Neuronal stem cell (in vitro differentiated cells): ENCODE measurements around the gene SPOCK2.
A peak's percentile ranks its signal among the peaks of the same experiment; 100 is the strongest.

Source experiments
- DNase-seq: peaks from one replicate; pipeline ENCODE4 v3.0.0-alpha.2; 2013; ENCODE audit warnings: low spot score
- H2AFZ ChIP-seq: one replicate; pipeline ENCODE4 v1.6.1; 2013; ENCODE audit warnings: mild to moderate bottlenecking, low read length, inconsistent platforms
- H2AK5ac ChIP-seq: 2 replicates; pipeline ENCODE4 v1.6.1; 2013; ENCODE audit warnings: low read depth, mild to moderate bottlenecking, inconsistent platforms, low read length, moderate library complexity, mixed read lengths
- H2BK120ac ChIP-seq: 2 replicates; pipeline ENCODE4 v1.6.1; 2013; ENCODE audit warnings: low read depth, mild to moderate bottlenecking, inconsistent platforms, low read length, moderate library complexity, mixed read lengths
- H2BK12ac ChIP-seq: one replicate; pipeline ENCODE4 v1.6.1; 2013; ENCODE audit warnings: low read length, inconsistent platforms
- H2BK15ac ChIP-seq: 2 replicates; pipeline ENCODE4 v1.6.1; 2013; ENCODE audit warnings: mild to moderate bottlenecking, low read length, inconsistent platforms, mixed read lengths
- H2BK5ac ChIP-seq: one replicate; pipeline ENCODE4 v1.6.1; 2013; ENCODE audit warnings: inconsistent platforms, mild to moderate bottlenecking, low read length, moderate library complexity
- H3K14ac ChIP-seq: one replicate; pipeline ENCODE4 v1.6.1; 2013; ENCODE audit warnings: low read length, inconsistent platforms
- H3K18ac ChIP-seq: 2 replicates; pipeline ENCODE4 v1.6.1; 2013; ENCODE audit warnings: low read length, inconsistent platforms
- H3K23ac ChIP-seq: 2 replicates; pipeline ENCODE4 v1.6.1; 2013; ENCODE audit warnings: low read depth, mild to moderate bottlenecking, mixed read lengths, low read length, inconsistent platforms; ENCODE audit not compliant: poor library complexity
- H3K27ac ChIP-seq: replicated peaks from 3 replicates; pipeline ENCODE4 v1.5.1; 2013; ENCODE audit warnings: low read length, inconsistent platforms
- H3K27me3 ChIP-seq, 3 experiments: 2 replicates each; pipeline ENCODE4 v1.6.1; 2013; ENCODE audit warnings: low read length in 3 of 3, mild to moderate bottlenecking in 2 of 3, inconsistent platforms in 1 of 3, low read depth in 1 of 3, mixed read lengths in 1 of 3, moderate library complexity in 1 of 3; ENCODE audit not compliant: control insufficient read depth in 3 of 3, insufficient read depth in 3 of 3
- H3K36me3 ChIP-seq, 2 donors: replicated peaks in 1 of 2; 2 replicates each; pipeline ENCODE4 v1.6.1; 2013; ENCODE audit warnings: low read length in 2 of 2; ENCODE audit not compliant: control insufficient read depth in 2 of 2, insufficient read depth in 2 of 2
- H3K4ac ChIP-seq: 2 replicates; pipeline ENCODE4 v1.6.1; 2013; ENCODE audit warnings: inconsistent platforms, mild to moderate bottlenecking, low read length, moderate library complexity
- H3K4me1 ChIP-seq, 2 donors: 1 replicate in 1 of 2; 2 replicates in 1 of 2; pipeline ENCODE4 v1.6.1; 2013; ENCODE audit warnings: low read length in 2 of 2, low read depth in 1 of 2; ENCODE audit not compliant: control insufficient read depth in 2 of 2, insufficient read depth in 1 of 2
- H3K4me2 ChIP-seq: one replicate; pipeline ENCODE4 v1.6.1; 2013; ENCODE audit warnings: mild to moderate bottlenecking, low read length, inconsistent platforms; ENCODE audit not compliant: insufficient read depth, poor library complexity, severe bottlenecking
- H3K4me3 ChIP-seq, 2 donors: 2 replicates each; pipeline ENCODE4 v1.5.1; 2013; ENCODE audit warnings: low read length in 2 of 2, mild to moderate bottlenecking in 2 of 2, inconsistent platforms in 1 of 2, moderate library complexity in 1 of 2
- H3K79me1 ChIP-seq: one replicate; pipeline ENCODE4 v1.6.1; 2013; ENCODE audit warnings: low read depth, mild to moderate bottlenecking, inconsistent platforms, low read length, moderate library complexity
- H3K9ac ChIP-seq: one replicate; pipeline ENCODE4 v1.6.1; 2013; ENCODE audit warnings: mild to moderate bottlenecking, low read depth, low read length, inconsistent platforms; ENCODE audit not compliant: poor library complexity
- H3K9me3 ChIP-seq, 2 donors: replicated peaks in 1 of 2; 2 replicates each; pipeline versions ENCODE3 to v1.6.1; 2013; ENCODE audit warnings: low read length in 2 of 2, mild to moderate bottlenecking in 2 of 2, inconsistent platforms in 1 of 2, low read depth in 1 of 2, mixed read lengths in 1 of 2, moderate library complexity in 1 of 2; ENCODE audit not compliant: control insufficient read depth in 2 of 2, insufficient read depth in 1 of 2
- H4K8ac ChIP-seq: one replicate; pipeline ENCODE4 v1.6.1; 2013; ENCODE audit warnings: low read depth, mild to moderate bottlenecking, inconsistent platforms, low read length, moderate library complexity
- H4K91ac ChIP-seq: one replicate; pipeline ENCODE4 v1.6.1; 2013; ENCODE audit warnings: low read length, low read depth, mild to moderate bottlenecking, inconsistent platforms; ENCODE audit not compliant: poor library complexity
- WGBS, 2 donors: extraction: QIAGEN DNeasy Blood & Tissue Kit; methylation state at CpG; one replicate each; pipeline ENCODE4 v1.1.7; 2013; ENCODE audit warnings: missing lambda C conversion rate in 2 of 2, mixed read lengths in 1 of 2; ENCODE audit not compliant: insufficient read length in 2 of 2, insufficient replicate concordance in 1 of 2; ENCODE audit errors: extremely low coverage in 2 of 2; 5-methylcytosine and 5-hydroxymethylcytosine counted together

SPOCK2 gene

DNA sequence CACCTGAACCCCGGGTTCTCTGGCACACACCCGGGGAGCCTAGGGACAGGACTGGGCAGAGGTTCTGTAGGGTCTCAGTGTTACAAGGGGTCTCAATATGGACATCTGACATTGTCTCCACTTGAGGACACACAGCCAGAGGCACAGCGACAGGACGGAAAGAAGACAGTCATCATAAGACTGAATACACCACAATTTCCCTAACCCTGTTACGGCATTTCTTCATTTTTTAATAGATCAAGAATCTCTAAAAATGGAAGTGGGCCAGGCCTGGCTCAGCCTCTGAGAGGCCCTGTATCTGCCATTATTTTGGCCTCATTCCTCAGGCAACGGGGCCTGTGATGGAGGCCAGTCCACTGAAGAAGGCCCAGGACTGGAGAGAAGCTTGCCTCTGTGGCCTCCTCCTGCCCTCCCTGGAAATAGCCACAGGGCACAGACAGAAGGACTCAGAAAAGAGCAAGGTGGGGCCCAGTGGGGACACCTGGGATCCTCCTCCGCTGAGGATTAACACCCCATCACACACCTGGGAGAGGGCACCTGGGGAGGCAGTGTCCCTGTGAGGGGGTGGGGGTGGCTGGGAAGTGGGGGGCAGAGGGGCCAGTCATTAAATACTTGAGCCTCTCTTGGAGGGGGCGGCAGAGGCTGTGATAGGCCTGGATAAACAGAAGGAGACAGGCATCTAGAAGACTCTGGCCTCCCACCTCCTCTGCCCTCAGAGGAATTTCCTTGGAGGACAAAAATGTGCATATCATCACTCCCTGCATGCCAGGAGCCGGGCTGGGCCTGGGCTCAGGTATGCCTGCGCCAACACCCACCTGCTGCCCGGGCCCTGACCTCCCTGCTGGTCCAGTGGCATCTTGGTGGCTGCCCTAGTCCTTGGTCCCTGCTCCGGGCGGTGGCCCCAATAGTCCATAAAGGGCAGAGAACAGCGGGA lies 8.0 kb downstream of the SPOCK2 start:
- H3K27me3 ChIP-seq, result peaks cover 0 to 17% (median 0%) of the 10 kb centered on the region in 3 experiments
- no peaks in the 10 kb centered on the region for H3K36me3 ChIP-seq
- H2BK120ac ChIP-seq, result peak overlapping the region; percentile 2
- H3K9ac ChIP-seq, result no peak overlapping the region
- H2AK5ac ChIP-seq, result no peak overlapping the region
- H3K4me3 ChIP-seq, result no peak overlapping the region
- no peak overlapping the region for H3K23ac ChIP-seq
- no peaks in the 10 kb centered on the region for H3K9me3 ChIP-seq
- H3K79me1 ChIP-seq, result no peaks in the 10 kb centered on the region
- H3K27ac ChIP-seq, result no peak overlapping the region
- peak overlapping the region; percentile 65 for H3K18ac ChIP-seq
- WGBS, 2 donors, result no CpG with 5 or more reads among the region's 14 CpGs
- peaks cover 8 to 14% of the 10 kb centered on the region in 2 donors for H3K4me1 ChIP-seq
- no peak for DNase-seq
- no peak overlapping the region for H2BK5ac ChIP-seq
- H2AFZ ChIP-seq, result peak overlapping the region; percentile 48
- no peak overlapping the region for H3K4me2 ChIP-seq
- no peak overlapping the region for H4K91ac ChIP-seq
- no peak overlapping the region for H3K4ac ChIP-seq
- H3K14ac ChIP-seq, result no peak overlapping the region
- no peak overlapping the region for H2BK15ac ChIP-seq
- no peak overlapping the region for H4K8ac ChIP-seq
- no peak overlapping the region for H2BK12ac ChIP-seq

DNA sequence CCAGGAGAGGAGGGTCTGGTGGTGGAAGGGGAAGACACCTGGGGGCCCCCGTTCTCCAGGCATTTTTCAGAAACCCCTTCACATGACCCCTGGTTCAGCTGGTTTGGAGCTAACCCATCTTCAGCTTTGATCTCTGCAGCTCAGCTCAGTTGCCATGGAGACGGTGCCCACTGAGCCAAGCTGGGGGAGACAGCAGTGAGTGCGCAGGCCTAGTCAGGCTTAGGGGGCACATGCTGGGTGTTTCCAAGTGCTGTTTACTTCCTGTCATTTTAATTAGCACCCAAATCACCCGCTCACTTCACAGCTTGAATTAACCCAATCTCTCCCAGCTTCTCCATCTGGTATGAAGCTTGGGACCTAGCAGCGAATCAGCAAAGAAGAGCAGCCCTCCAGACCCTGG lies 9.0 kb downstream of the SPOCK2 start:
- Histone ChIP-seq H2BK120ac (no peak overlapping the region), H2BK15ac (no peak overlapping the region), H3K4ac (no peak overlapping the region), H2AFZ (peak overlapping the region; percentile 48), H3K18ac (peak overlapping the region; percentile 24), H2BK5ac (no peak overlapping the region), H3K9ac (no peak overlapping the region), H3K23ac (no peak overlapping the region), H3K27me3 (peaks cover 0 to 17% (median 0%) of the 10 kb centered on the region in 3 experiments), H3K9me3 (no peaks in the 10 kb centered on the region), H3K79me1 (no peaks in the 10 kb centered on the region), H4K91ac (no peak overlapping the region), H3K4me1 (peaks cover 8 to 14% of the 10 kb centered on the region in 2 donors), H2AK5ac (no peak overlapping the region), H3K27ac (no peak overlapping the region), H4K8ac (no peak overlapping the region), H3K14ac (no peak overlapping the region), H3K36me3 (no peaks in the 10 kb centered on the region), H3K4me2 (no peak overlapping the region), H3K4me3 (no peak overlapping the region), H2BK12ac (no peak overlapping the region)
- no CpG with 5 or more reads among the region's 5 CpGs for WGBS, 2 donors
- DNase-seq, result no peak

DNA sequence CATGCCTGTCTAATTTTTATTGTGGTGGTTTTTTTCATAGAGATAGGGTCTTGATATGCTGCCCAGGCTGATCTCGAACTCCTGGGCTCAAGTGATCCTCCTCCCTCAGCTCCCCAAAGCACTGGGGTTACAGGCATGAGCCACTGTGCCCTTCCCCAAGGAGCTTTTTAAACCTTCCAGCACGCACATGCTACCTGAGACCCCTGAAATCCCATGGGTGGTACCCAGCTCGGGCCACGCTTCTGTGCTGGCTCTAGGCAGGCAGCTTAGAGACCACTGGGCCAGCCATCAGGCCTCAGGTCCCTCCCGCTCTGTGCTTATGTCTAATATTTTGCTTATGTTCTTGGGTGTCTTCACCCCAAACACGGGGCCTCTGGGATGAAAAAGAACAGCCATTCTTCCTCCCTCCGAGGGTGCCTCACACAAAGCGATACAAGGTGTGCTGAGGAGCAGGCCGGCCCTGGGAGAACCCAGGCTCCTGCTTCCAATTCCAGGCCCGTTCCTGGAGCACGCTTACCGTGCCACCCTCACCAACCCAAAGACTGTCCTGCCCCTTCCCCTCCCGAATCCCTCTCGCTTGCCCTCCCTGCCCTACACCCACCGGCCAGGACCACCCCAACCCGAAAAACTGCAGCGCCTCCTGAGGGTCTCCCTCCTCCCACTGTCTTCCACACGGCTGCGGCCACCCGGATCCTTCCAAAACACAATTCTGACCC lies 10.9 kb downstream of the SPOCK2 start:
- Histone ChIP-seq H3K27me3 (peaks cover 0 to 21% (median 0%) of the 10 kb centered on the region in 3 experiments), H3K36me3 (no peaks in the 10 kb centered on the region), H3K14ac (no peak overlapping the region), H4K91ac (no peak overlapping the region), H2BK120ac (no peak overlapping the region), H3K4me2 (no peak overlapping the region), H3K4me3 (no peak overlapping the region), H3K4me1 (peaks cover 8 to 14% of the 10 kb centered on the region in 2 donors), H4K8ac (no peak overlapping the region), H3K4ac (no peak overlapping the region), H2BK5ac (no peak overlapping the region), H2AFZ (no peak overlapping the region), H2BK12ac (no peak overlapping the region), H3K18ac (no peak overlapping the region), H3K27ac (no peak overlapping the region), H3K9me3 (no peaks in the 10 kb centered on the region), H3K9ac (no peak overlapping the region), H2BK15ac (no peak overlapping the region), H3K79me1 (no peaks in the 10 kb centered on the region), H2AK5ac (peak overlapping the region; percentile 42), H3K23ac (no peak overlapping the region)
- DNase-seq, result no peak
- WGBS, 2 donors, result no CpG with 5 or more reads among the region's 20 CpGs

DNA sequence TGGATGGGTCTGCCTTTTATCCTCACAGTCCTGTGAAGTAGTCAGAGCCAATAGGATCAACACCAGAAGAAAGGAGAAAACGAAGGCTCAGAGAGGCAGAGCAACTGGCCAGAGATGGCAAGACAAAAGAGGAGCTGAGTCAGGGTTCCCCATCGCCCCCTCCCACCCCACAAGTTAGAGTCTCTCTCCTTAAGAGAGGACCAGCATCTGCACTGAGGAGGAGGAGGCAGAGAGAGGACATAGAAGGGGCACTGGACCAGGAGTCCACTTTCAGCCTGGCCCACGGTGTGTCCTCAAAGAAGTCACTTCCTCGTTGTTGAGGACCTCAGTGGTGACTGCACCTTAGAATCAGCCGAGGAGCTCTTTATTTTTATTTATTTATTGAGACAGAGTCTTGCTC lies 11.6 kb downstream of the SPOCK2 start:
- WGBS, 2 donors, result no CpG with 5 or more reads among the region's 5 CpGs

More for the DNA sequence above, 11.6 kb downstream of the SPOCK2 start:
- no peaks in the 10 kb centered on the region for H3K79me1 ChIP-seq
- H2AFZ ChIP-seq, result no peak overlapping the region
- no peak overlapping the region for H2BK12ac ChIP-seq
- no peak overlapping the region for H4K91ac ChIP-seq
- H3K4me1 ChIP-seq, result peaks cover 8 to 14% of the 10 kb centered on the region in 2 donors
- H3K9ac ChIP-seq, result no peak overlapping the region
- H3K14ac ChIP-seq, result no peak overlapping the region
- H3K27ac ChIP-seq, result no peak overlapping the region
- no peak overlapping the region for H2AK5ac ChIP-seq
- no peak overlapping the region for H3K23ac ChIP-seq
- DNase-seq, result no peak
- H2BK15ac ChIP-seq, result no peak overlapping the region
- H3K36me3 ChIP-seq, result no peaks in the 10 kb centered on the region
- no peak overlapping the region for H3K4me2 ChIP-seq
- H2BK120ac ChIP-seq, result no peak overlapping the region
- H4K8ac ChIP-seq, result no peak overlapping the region
- no peak overlapping the region for H2BK5ac ChIP-seq
- H3K18ac ChIP-seq, result no peak overlapping the region
- H3K27me3 ChIP-seq, result peaks cover 0 to 21% (median 0%) of the 10 kb centered on the region in 3 experiments
- H3K4ac ChIP-seq, result no peak overlapping the region
- no peak overlapping the region for H3K4me3 ChIP-seq
- peaks cover 0 to under 1% of the 10 kb centered on the region in 2 donors for H3K9me3 ChIP-seq
